Stimulated activated CD8-positive, alpha-beta memory T cell treated with anti-CD3 and anti-CD28 coated beads, Interleukin-15, amount 100 ng/mL, for 48 hours (primary cell): Measurements from ENCODE around the gene ASIP.
A peak's percentile ranks its signal among the peaks of the same experiment; 100 is the strongest.
"Not testable (repeated sequence)": the region's sequence is repeated elsewhere in the genome, so short reads cannot be mapped to it uniquely, and the experiment has no call there.

Experiments
- DNase-seq, 2 donors: peaks; one replicate each; pipeline ENCODE4 v3.0.0-alpha.2; 2020; ENCODE audit warnings: low read depth in 2 of 2

ASIP gene

DNA sequence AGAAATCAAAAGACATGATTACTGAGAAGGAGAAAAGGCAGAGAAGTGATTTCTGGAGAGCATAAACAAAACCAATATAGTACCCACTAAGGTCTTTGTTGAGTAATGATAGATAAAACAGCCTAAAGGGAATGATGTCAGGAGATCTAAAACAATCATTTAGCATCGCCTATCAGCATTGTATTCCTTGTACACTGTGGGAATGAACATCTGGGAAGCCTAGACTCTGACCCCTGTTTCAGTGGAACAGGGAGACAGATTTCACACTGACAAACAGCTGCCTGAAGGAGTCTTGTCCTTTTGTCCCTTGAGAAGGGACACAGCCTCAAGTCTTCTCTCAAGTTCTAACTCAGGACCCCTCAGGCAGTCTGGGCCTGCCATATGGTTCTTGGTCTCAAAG, 1.7 kb downstream of the ASIP start:
- no peak for DNase-seq

DNA sequence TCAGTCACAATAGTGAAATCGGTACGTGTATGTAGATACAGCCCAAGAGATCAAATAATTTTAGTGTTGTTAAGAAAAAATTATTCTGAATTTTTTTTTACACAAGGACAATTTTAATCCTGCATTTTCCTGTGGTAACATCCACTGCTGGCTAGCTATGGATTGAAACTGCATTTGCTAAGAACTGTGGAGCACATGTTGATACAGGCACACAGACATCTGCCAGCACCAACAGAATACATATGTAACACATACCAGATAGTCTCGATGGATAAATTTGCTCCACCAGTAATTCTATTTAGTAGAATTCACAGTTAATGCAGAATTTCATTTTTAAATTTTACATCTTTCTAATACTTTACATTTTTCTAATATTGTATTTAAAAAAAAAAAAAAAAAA, 2.2 kb downstream of the ASIP start:
- no peak for DNase-seq

- DNase-seq: no peak
These were observed 5.0 kb downstream of the ASIP start for GRCh38 chr20:34246126-34246626.

GRCh38 chr20:34249291-34249690, 8.1 kb downstream of the ASIP start:
- DNase-seq: peak in 1 of 2 donors; percentile 28

DNA sequence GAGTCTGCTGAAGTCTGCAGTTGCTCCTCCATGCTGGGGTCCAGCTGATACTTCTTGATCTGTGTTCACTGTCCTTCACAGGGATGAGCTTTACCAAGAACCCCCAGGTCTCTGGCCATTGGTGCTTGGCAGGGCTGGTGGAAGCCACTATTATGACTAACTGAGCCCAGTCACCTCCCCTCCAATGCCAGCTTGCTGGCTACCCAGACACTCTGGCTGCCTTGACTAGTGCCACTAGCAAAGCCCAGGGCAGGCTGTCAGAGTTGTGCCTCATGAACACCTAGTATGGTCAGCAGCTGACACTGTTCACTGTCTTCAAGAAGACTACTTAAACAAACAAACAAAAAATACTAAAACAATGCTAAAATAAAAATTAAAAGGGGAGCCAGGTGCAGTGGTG, 8.8 kb downstream of the ASIP start:
- DNase-seq: no peak

DNA sequence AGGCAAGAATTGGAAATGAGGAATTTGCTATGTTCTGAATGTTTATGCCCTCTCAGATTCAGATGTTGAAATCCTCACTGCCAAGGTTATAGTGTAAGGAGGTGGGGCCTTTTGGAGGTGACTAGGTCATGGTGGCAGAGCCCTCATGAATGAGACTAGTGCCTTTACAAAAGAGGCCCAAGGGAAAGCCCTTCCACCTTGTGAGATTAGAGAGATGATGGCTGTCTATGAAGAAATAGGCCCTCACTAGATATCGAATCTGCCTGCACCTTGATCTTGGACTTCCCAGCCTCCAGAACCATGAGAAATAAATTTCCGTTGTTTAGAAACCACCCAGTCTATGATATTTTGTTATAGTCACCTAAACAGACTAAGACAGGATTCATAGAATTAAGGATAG, 10.4 kb downstream of the ASIP start:
- no peak for DNase-seq

DNA sequence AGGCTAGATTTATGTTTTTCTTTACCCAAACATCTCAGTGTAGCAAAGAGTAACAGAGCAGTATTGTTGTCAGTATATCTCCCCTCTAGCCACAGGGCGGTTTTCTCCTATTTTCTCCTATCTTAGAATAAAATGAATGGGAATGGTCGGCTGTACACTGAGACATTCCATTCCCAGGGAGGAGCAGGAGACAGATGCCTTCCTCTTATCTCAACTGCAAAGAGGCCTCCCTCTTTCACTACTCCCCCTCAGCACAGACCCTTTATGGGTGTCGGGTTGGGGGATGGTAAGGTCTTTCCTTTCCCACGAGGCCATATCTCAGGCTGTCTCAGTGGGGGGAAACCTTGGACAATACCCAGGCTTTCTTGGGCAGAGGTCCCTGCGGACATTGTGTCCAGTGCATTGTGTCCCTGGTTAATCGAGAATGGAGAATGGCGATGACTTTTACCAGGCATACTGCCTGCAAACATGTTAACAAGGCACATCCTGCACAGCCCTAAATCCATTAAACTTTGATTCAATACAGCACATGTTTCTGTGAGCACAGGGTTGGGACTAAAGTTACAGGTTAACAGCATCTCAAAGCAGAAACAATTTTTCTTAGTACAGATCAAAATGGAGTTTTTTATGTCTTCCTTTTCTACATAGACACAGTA, 11.3 kb downstream of the ASIP start:
- not testable (repeated sequence) for DNase-seq

DNA sequence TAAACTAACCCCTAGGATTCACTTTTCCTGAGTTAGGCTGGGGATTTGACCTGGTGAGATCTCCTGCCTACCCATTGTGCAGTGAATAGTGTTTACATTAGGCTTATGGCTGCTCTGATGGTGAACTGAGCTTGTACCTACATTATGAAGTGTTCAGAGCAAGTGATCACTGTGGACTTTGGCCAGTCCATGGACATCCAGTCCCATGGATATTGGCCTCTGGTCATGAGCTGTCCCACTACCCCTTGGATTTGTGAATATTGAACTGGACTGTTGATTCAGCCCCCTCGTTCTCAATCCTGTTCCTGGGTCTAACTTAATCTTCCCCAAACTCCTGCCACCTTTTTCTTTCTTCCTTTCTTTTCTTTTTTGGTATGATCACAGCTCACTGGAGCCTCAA, 13.8 kb downstream of the ASIP start:
- DNase-seq: no peak

DNA sequence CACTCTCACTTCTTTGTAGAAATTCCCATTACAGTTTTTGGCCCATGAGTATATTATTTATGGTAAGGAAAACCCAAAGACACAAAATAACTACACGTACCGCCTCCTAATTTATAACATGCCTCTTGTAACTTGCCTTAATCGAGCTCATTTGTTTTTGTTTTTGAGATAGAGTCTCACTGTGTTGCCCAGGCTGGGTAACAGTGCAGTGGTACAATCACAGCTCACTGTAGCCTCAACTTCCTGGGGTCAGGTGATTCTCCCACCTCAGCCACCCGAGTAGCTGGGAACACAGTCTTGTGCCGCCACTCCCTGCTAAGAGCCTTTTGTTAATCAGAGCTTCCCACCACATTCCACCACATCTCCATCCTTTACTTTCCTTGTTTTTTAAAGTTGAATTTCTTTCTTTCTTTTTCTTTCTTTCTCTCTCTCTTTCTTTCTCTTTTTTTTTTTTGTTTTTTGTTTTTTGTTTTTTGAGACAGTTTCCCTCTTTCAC, 15.5 kb downstream of the ASIP start:
- DNase-seq: no peak

DNA sequence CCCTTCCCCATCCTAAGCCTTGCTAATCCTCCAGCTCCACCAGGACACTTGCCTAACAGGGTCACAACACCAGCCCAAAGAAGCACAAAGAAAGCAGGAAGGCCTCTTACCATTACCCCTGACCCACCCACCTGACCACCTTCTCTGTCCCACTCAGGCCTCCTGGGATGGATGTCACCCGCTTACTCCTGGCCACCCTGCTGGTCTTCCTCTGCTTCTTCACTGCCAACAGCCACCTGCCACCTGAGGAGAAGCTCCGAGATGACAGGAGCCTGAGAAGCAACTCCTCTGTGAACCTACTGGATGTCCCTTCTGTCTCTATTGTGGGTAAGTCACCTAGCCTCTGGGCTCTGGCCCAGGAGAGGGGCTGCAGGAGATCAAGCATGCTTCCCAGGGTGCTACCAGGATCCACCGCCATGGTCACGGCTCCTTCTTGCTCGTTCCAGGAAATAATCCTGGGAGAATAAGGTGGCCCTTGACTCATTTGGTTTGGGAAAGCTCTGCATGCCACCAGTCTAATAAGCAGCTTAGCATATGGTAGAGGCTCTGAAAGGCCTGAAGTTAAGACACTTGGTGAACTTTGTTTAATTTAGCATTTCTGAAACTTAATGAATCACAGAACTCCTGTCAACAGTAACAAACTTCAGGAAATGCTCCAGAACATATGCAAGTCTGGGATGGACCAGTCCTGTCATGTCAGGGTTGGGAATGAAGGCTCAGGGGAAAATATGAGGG, 19.2 kb downstream of the ASIP start:
- DNase-seq: no peak

DNA sequence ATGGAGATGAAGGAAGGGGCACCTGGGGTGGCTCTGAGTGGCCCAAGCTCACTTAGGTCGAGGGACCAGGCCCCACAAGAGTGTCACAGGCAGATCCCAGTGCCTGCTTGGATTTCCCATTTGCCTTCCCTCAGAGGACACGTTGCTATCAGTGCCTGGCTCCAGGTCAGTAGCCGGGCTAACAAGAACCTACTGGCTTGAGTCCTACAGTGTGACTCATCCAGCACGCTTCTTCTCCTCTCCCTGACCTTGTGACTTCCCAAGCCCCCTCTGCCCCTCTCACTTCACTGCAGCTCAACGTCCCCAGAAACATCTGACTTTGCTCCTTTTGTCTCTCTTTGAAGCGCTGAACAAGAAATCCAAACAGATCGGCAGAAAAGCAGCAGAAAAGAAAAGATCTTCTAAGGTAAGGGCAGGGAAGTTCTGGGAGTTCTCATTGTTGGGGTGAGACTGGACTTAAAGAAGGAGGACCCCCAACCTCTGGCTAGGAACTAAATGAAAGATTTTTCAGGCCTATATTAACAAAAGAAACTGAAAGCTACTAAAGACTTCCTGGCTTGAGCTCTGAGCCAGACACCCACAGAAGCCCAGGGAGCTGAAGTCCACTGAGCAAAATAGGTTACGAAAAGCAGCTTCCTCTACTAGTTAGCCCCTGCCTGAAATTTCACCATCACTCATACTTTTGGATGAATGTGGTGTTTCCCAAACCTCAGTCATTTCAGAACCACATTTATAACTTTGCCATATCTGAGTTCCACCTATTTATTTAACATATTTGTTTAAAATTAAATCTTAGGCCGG, 21.5 kb downstream of the ASIP start:
- no peak for DNase-seq

GRCh38 chr20:34263468-34263867, 22.2 kb downstream of the ASIP start:
- not testable (repeated sequence) for DNase-seq

DNA sequence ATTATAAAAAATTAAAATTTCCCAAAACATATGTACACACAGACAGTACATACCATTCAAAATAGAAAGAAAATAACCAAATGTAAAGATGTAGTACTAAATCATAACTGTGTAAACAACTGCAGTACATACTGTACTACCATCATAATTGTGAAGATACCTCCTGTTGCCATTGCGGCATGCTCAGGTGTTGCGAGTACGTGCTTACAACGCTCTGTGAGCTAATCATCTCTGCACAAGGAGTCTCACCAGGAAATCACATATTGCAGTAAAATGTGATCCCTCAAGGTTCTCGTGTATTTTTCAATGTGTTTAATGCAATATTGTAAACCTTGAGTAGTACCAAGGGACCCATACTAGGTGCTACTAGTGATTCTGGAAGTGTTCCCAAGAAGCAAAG, 22.9 kb downstream of the ASIP start:
- no peak for DNase-seq

DNA sequence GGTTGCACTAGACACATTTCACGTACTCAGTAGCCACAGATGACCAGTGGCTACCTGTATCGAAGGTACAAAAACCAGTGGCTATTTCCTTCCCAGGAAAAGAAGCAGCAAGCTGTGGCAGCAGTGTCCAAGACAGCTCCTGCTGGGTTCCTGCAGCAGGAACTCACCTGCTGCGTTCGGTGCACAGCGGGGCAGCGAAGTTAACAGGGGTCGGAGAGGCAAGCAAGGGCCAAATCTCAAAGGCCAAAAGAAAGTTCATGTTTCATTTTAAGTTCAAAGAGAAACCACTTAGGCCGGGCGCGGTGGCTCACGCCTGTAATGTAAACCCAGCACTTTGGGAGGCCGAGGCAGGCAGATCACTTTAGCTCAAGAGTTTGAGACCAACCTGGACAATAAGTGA, 26.9 kb downstream of the ASIP start:
- no peak for DNase-seq

DNA sequence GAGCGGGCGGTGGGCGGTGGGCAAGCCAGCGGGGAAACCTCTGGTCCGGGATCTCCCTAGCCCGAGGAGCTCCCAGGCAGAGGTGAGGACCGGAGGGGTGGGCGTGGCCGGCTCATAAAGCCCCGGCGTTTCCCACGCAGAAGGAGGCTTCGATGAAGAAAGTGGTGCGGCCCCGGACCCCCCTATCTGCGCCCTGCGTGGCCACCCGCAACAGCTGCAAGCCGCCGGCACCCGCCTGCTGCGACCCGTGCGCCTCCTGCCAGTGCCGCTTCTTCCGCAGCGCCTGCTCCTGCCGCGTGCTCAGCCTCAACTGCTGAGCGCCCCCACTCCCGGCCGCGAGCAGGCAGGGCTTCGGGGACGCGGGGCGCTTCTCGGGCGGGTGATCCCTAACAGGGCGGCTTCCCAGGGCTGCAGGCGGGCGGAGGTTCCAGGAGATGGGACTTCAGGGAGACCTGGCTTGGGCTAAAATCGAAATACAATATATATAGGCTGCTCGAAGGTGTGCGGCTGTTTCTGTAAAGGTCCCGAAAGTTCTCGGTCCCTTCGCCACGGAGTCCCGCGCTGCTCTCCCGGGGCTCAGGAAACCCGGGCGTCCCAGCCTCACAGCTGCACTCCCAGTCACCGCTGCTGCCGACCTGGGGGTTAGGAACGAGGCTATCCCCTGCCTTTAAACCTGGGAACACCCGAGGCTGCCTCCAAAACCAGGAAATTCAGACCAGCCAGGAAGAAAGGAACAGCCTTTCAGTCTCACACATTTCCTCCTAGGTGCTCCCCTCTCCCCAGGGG, 27.8 kb downstream of the ASIP start:
- no peak for DNase-seq

GRCh38 chr20:34269996-34270627, 28.9 kb downstream of the ASIP start:
- no peak for DNase-seq

- DNase-seq: no peak
These were observed 30.7 kb downstream of the ASIP start for GRCh38 chr20:34271956-34272355.

DNA sequence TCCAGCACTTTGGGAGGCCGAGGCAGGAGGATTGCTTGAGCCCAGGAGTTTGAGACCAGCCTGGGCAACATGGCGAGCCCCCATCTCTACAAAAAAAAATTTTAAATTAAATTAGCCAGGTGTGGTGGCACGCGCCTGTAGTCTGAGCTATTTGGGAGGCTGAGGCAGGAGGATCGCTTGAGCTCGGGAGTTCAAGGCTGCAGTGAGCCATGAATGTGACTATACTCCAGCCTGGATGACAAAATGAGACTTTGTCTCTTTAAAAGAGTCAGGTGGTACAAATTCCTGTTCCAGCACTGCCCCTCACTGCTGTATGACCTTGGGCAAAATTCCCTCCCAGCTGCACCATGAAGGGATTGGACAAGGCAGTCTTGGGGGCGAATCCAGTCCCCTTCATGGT, 33.5 kb downstream of the ASIP start:
- no peak for DNase-seq

- DNase-seq: no peak
These were observed 40.0 kb downstream of the ASIP start for GRCh38 chr20:34281177-34281576.

GRCh38 chr20:34282041-34282440, 40.8 kb downstream of the ASIP start:
- DNase-seq: no peak

DNA sequence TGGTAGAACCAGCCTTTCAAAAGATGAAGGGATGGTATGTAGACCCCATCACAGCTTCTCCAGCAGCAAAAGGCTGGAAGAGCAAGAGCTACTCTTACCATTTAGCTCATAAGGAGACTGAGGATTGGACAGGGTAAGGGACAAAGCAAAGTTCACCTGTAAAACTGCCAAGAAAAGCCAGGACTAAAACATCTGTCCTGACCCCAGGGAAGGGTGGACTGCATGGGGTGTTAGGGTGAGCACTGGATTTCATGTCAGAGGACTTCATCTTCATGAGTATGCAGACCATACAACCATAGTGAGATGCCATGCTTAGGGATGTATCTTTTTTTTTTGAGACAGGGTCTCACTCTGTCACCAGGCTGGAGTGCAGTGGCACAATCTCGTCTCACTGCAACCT, 42.6 kb downstream of the ASIP start:
- no peak for DNase-seq
